GM21786 (cell line): ENCODE measurements around the gene NDC1.

Source experiments
- ATAC-seq: cut with Tn5 transposase; IDR thresholded peaks from one replicate; pipeline ENCODE4 v1.9.1; 2021; ENCODE audit not compliant: unreplicated experiment

NDC1 gene

DNA sequence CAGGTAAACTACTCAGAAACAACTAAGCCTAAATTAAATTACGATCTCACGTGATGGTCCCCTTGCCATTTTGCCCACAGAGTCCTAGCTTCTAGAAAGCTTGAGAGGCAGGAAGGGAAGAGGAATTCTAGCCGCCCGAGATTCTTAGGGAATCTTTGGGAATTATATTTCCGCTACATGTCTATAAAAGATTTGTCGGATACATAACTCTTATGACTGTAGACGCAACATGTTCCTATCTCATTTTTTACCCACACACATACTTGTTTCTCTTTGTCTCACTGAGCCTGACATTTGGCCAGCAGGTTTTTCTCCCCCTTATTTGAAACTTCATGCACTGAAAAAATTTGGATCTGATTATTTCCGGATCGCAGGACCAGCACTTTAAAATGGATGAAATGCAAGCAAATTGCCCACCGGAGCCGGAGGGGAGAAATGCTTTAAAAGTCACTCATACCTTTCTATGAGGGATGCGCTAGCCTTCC lies 104.6 kb downstream of the NDC1 start:
- ATAC-seq, result no peak

DNA sequence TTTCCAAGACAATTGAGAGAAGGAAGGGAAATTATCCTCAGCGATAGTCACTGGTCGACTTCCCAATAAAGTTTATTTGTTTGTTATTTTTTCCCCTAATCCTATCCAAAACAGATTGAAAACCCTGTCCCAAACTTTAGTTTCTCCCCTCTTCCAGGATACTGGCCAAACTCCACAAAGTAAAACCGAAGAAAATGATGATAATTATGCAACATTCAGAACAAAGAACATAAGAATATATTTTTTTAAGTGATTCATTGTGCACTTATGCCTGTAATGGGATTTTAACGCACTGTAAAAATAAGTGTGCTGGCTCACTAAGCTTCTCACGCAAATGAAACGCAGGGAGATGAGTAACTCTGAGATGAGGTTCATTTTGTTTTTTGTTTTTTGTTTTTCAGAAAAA lies 105.2 kb downstream of the NDC1 start:
- ATAC-seq, result no peak

- ATAC-seq, result no peak
Observed at GRCh38 chr1:53732409-53732808, 105.7 kb downstream of the NDC1 start.

- ATAC-seq, result no peak
Observed at GRCh38 chr1:53731779-53732305, 106.3 kb downstream of the NDC1 start.

- ATAC-seq, result no peak
Observed at GRCh38 chr1:53731043-53731600, 107.0 kb downstream of the NDC1 start.

- ATAC-seq, result no peak
Observed at GRCh38 chr1:53730224-53730865, 107.8 kb downstream of the NDC1 start.

DNA sequence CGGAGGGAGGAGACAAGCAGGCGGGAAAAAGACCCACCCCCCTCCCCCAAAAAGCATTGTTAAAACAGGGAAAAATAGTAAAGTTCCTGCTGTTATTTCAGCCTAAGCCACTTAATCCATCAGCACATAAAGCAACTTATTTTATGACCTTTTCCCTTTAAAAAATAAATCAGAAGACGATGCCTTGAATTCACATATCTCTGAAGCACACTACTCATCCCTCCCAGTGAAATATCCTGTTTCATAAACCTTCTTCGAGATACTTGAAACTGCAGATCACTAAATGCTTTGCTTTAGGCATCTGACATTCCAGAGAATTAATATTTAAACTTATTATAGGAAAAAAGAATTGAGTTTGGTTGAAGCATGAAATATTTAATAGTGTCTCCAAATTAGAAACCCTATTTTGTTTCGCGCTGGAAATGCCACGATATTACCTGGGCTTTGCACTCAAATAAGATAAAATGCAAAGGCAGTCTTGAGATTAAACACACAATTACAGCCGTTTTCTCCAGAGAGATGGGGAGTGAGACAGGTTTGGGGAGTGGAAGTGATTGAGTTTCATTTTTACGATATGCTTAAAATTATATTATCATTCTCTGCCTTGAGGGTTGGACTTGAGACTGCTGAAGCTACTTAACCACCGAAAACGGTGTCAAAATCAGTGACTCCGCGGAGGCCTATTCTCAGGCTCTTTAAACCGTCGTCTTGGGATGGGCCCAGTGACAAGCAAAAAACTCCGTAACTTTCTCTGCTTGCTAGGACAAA lies 108.5 kb downstream of the NDC1 start:
- no peak for ATAC-seq

- ATAC-seq, result no peak
Observed at GRCh38 chr1:53728702-53729455, 109.2 kb downstream of the NDC1 start.

- ATAC-seq, result no peak
Observed at GRCh38 chr1:53728196-53728595, 109.9 kb downstream of the NDC1 start.

DNA sequence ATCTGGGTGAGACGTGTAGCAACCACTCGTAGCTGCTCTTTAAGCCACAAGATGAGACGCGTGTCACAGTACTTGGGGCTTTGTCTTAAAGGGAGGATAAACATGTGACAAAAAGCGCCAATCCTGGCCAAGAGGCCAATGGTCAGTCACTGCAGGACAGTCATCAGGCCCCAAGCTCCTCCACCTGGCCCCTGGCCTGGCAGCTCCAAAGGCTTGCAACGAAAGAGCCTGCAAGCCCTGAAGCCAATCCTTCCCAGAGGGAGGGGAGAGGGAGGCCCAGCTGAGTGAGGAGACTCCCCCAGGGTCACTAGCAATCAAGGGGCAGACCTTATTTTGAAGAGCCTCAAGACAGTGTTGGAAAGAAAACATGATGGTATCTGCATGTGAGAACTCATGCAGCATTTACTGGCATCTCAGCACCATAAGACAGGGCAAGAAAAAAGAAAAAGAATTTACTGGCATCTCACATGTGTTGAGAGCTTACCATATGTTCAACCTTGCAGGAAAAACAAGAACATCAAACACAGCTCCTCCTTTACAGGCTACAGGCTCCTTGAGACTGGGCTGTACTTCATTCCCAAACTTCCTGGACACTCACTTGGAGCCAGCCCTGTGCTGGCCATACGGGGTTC lies 110.5 kb downstream of the NDC1 start:
- ATAC-seq, result no peak

- ATAC-seq, result no peak
Observed at GRCh38 chr1:53726009-53726600, 112.0 kb downstream of the NDC1 start.

DNA sequence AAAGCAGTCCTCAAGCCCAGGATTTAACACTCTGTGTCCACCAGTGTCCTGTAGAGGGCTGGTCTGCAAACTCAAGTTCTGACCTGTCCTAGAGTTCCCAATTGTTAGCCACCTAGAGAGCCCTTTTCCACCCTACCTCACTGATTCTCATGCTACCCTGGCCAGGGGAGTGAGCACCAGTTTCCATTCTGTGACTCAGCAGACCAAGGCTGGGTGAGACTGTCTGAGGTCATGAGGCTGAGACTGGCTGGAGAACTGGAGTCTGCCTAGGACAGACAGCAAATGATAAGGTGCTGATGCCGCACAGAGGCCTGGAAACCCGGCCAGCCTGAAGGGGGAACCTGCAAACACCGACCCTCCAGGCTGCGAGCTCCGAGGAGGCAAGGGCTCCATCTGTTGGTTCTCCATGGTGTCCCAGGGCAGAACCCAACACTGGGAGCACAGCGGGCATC lies 112.8 kb downstream of the NDC1 start:
- no peak for ATAC-seq

GRCh38 chr1:53722025-53722424 lies 116.1 kb downstream of the NDC1 start:
- no peak for ATAC-seq

DNA sequence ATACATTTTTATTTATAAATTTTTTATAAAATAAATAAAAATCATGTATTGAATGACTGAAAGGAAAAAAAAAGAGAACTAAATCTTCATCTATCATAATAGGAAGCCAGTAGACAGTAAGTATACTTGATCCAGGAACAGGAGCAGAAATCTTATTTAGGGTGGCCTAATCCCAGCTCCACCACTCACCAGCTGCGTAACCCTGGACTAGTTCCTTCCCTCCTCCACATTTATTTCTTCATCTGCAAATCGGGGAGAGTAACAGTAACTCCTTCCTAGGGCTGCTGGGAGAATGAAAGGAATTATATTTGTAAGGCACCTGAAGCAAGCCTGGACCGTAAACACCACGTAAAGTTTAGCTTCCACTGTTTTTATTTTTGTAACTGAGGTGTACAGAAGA lies 117.0 kb downstream of the NDC1 start:
- ATAC-seq, result no peak

DNA sequence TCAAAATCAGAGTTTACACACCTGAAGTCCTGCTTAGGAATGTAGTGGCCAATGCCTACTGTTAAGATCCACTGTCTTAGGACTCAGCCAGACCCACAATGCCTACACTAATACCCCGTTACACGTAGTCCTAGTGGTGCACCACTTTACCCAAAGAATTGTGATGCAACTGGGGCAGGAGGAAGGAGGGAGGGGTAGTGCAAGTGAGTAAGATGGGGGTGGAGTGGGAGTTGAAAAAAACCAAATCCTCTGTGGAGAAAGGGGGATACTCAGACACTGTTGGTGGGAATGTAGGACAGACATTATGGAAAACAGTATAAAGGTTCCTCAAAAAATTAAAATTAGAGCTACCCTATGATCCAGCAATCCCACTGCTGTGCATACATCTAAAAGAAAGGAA lies 118.6 kb downstream of the NDC1 start:
- ATAC-seq, result no peak

DNA sequence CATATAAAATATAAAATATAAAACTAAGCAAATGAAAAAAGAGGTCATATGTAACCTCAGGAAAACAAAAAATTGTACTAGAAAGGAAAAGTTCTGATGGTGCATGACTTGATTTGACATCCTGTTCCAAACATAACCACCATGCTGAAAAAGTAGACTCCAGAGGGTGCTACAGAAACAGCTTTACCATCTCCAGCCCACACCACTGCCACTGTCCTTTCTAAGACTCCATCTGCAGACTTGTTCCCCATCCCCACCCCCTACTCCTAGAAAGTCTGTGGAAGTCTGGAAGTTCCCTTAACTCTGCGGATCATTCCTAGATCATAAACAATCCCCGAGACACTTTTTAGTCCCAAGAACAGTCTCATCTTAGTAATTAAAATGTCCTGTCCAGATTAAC lies 119.7 kb downstream of the NDC1 start:
- ATAC-seq, result no peak

DNA sequence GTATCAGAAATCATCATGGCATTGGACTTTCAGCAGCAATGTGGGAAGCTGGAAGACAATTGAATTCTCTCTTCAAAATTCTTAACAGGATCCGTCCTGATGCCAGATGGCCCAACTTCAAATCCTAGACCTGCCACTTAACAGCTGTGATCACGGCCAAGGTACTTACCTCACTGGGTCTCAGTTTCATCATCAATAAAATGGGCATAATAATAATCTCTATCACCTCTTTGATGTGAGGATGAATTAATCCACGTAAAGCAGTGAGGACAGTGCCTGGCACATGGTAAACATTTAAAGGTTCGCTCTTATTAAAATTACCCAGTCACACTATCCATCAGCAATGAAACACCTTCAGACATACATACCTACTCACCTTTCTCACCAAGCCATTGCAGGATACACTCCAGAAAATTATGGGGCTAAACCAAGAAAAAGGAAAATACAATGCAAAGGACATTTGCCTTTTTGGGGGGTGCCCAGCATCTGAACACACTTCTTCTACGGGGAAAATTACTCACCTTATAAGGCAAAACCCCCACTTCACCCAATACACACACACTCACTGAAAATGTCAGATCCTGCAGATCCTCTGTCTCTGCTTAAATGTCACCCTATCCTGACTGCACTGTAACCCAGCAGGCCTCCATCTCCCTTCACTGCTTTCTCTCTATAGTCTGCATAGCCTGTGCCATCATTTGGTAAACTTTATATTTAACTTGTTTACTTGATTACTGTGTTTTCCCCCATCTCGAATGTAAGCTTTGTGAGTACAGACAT lies 120.9 kb downstream of the NDC1 start:
- no peak for ATAC-seq

- ATAC-seq, result no peak
Observed at GRCh38 chr1:53716150-53716549, 121.9 kb downstream of the NDC1 start.

DNA sequence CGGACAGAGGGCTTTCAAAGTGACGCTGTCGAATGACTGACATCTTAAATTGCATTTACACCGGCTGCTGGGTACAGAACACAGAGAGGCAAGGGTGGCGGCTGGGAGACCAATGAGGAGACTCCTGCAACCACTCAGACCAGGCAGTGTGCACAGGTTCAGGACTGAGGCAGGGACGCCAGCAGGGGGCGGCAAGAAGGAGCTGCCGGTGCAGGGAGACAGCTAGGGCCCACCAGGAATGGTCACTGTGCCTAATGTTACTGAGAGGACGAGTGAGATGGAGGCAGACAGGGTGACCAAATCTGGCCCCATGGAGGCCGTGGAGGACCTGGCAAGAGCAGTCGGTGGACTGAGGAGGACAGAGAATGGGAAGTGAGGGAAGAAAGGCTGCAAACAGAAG lies 122.6 kb downstream of the NDC1 start:
- ATAC-seq, result no peak
